GM21367 (cell line): ENCODE results near the gene ANXA10.

Source experiments
- ATAC-seq: cut with Tn5 transposase; IDR thresholded peaks from one replicate; pipeline ENCODE4 v1.9.1; 2021; ENCODE audit not compliant: unreplicated experiment

Gene ANXA10

GRCh38 chr4:168220893-168221292 lies 128.6 kb downstream of the ANXA10 start:
- ATAC-seq: no peak

GRCh38 chr4:168221301-168221700 lies 129.0 kb downstream of the ANXA10 start:
- no peak for ATAC-seq
